NCI-H748 (cell line): Measurements from ENCODE around the gene CAMKMT.

ENCODE experiments used
- DNase-seq: peaks from one replicate; lab custom pipeline; 2025; ENCODE audit not compliant: unreplicated experiment; lab: John Stamatoyannopoulos, UW

CAMKMT gene

GRCh38 chr2:44361330-44362206 is at the start of gene CAMKMT, which contains the start of gene PREPL:
TSS of gene CAMKMT (plus strand) at chr2:44361947.
TSS of gene PREPL (minus strand) at chr2:44361494. CDS start at chr2:44346342, 15,152 bp downstream.
- peak; percentile 96 for DNase-seq

GRCh38 chr2:44314362-44314761 is 47.4 kb upstream of the CAMKMT start:
- no peak for DNase-seq

GRCh38 chr2:44315945-44316344 is 45.8 kb upstream of the CAMKMT start:
- DNase-seq = no peak

GRCh38 chr2:44320832-44321231 is 40.9 kb upstream of the CAMKMT start:
- no peak for DNase-seq

- DNase-seq = no peak
Observed at GRCh38 chr2:44321360-44321759, 40.4 kb upstream of the CAMKMT start.

GRCh38 chr2:44324971-44325426 is 36.7 kb upstream of the CAMKMT start:
- DNase-seq = no peak

- no peak for DNase-seq
Observed at GRCh38 chr2:44325897-44326296, 35.9 kb upstream of the CAMKMT start.

- no peak for DNase-seq
Observed at GRCh38 chr2:44326548-44327264, 35.0 kb upstream of the CAMKMT start.

- DNase-seq = no peak
Observed at GRCh38 chr2:44328750-44329149, 33.0 kb upstream of the CAMKMT start.

- no peak for DNase-seq
Observed at GRCh38 chr2:44329343-44329742, 32.4 kb upstream of the CAMKMT start.

GRCh38 chr2:44330801-44331200 is 30.9 kb upstream of the CAMKMT start:
- DNase-seq = no peak

GRCh38 chr2:44333994-44334393 is 27.8 kb upstream of the CAMKMT start:
- no peak for DNase-seq

- no peak for DNase-seq
Observed at GRCh38 chr2:44335806-44336538, 25.8 kb upstream of the CAMKMT start.

GRCh38 chr2:44342854-44343253 is 18.9 kb upstream of the CAMKMT start:
- peak; percentile 33 for DNase-seq

GRCh38 chr2:44347526-44347925 is 14.2 kb upstream of the CAMKMT start:
- no peak for DNase-seq

GRCh38 chr2:44348400-44348799 is 13.3 kb upstream of the CAMKMT start:
- DNase-seq = no peak

GRCh38 chr2:44349506-44349905 is 12.2 kb upstream of the CAMKMT start:
- DNase-seq = no peak

- no peak for DNase-seq
Observed at GRCh38 chr2:44351088-44351487, 10.7 kb upstream of the CAMKMT start.

GRCh38 chr2:44351676-44352075 is 10.1 kb upstream of the CAMKMT start:
- no peak for DNase-seq

GRCh38 chr2:44352510-44352909 is 9.2 kb upstream of the CAMKMT start:
- no peak for DNase-seq

GRCh38 chr2:44354761-44355160 is 7.0 kb upstream of the CAMKMT start:
- DNase-seq = no peak
